Stimulated activated CD4-positive, alpha-beta T cell treated with anti-CD3 and anti-CD28 coated beads, TNF-alpha, amount 100 ng/mL, for 24 hours (primary cell): Measurements from ENCODE around the gene BCL7A.
A peak's percentile ranks its signal among the peaks of the same experiment; 100 is the strongest.
"Not testable (repeated sequence)": the region's sequence is repeated elsewhere in the genome, so short reads cannot be mapped to it uniquely, and the experiment has no call there.

Experiments
- DNase-seq, 3 experiments: peaks; one replicate each; pipeline ENCODE4 v3.0.0-alpha.2; 2020; ENCODE audit warnings: low read depth in 3 of 3

The BCL7A gene

GRCh38 chr12:122021822-122022392 is at the start of gene BCL7A:
TSS of gene BCL7A (plus strand) at chr12:122021884. CDS start at chr12:122022092, 208 bp downstream.
- DNase-seq, result peak in 1 of 3 experiments; percentile 62

- DNase-seq, result no peak
These were observed 47.4 kb upstream of the BCL7A start for GRCh38 chr12:121974026-121974985.

GRCh38 chr12:121975021-121975420 is 46.7 kb upstream of the BCL7A start:
- no peak for DNase-seq

GRCh38 chr12:121976950-121977349 is 44.7 kb upstream of the BCL7A start:
- no peak for DNase-seq

- no peak for DNase-seq
These were observed 41.3 kb upstream of the BCL7A start for GRCh38 chr12:121980191-121980891.

GRCh38 chr12:121980892-121981272 is 40.8 kb upstream of the BCL7A start:
- DNase-seq, result no peak

GRCh38 chr12:121981456-121981855 is 40.2 kb upstream of the BCL7A start:
- no peak for DNase-seq

- no peak for DNase-seq
These were observed 38.7 kb upstream of the BCL7A start for GRCh38 chr12:121982950-121983349.

- DNase-seq, result no peak
These were observed 38.0 kb upstream of the BCL7A start for GRCh38 chr12:121983536-121984210.

- no peak for DNase-seq
These were observed 35.0 kb upstream of the BCL7A start for GRCh38 chr12:121986489-121987245.

GRCh38 chr12:121988519-121988918 is 33.2 kb upstream of the BCL7A start:
- not testable (repeated sequence) for DNase-seq

- DNase-seq, result no peak
These were observed 32.2 kb upstream of the BCL7A start for GRCh38 chr12:121989276-121990113.

GRCh38 chr12:121990114-121990647 is 31.5 kb upstream of the BCL7A start:
- DNase-seq, result no peak

- DNase-seq, result peak in 1 of 3 experiments; percentile 24
These were observed 30.7 kb upstream of the BCL7A start for GRCh38 chr12:121990692-121991603.

- peak; percentile 44 to 66 (median 45) for DNase-seq
These were observed 29.4 kb upstream of the BCL7A start for GRCh38 chr12:121992059-121992879.

- DNase-seq, result no peak
These were observed 25.4 kb upstream of the BCL7A start for GRCh38 chr12:121996050-121996944.
